Activated B cell treated with CpG ODN at 0.5 μM for 24 hours (primary cell): ENCODE results near the gene INSYN2B. TPM values are rescaled to one million over a fixed set of nuclear protein-coding genes. Genes with fewer than 3 reads are reported as not detected.
A peak's percentile ranks its signal among the peaks of the same experiment; 100 is the strongest.

ENCODE experiments used
- ATAC-seq: fragments of 200-7000 bp; cut with Tn5 transposase; one replicate; pipeline ENCODE4 v1.10.0; 2021; ENCODE audit warnings: low read depth, mild to moderate bottlenecking, moderate library complexity
- CTCF ChIA-PET: fragments of 350-600 bp; sonication (Branson Sonifier 250); formaldehyde crosslinking; loops from one replicate; lab custom pipeline; 2021; ENCODE audit warnings: antibody characterized with exemption; lab: Charles Lee
- POLR2A ChIA-PET: fragments of 350-600 bp; sonication (Branson Sonifier 250); formaldehyde crosslinking; loops from one replicate; lab custom pipeline; 2021; ENCODE audit warnings: antibody characterized with exemption; lab: Charles Lee
- DNase-seq: peaks from one replicate; pipeline ENCODE4 v3.0.0; 2022
- H3K27ac Mint-ChIP-seq: one replicate; pipeline ENCODE4 v1.8.0; 2020; ENCODE audit warnings: mixed read lengths
- H3K27me3 Mint-ChIP-seq: one replicate; pipeline ENCODE4 v1.8.0; 2021; ENCODE audit warnings: mixed read lengths
- H3K36me3 Mint-ChIP-seq: one replicate; pipeline ENCODE4 v1.8.0; 2021; ENCODE audit warnings: low read depth, mixed read lengths
- H3K4me1 Mint-ChIP-seq: one replicate; pipeline ENCODE4 v1.8.0; 2021; ENCODE audit warnings: mixed read lengths
- H3K4me3 Mint-ChIP-seq: one replicate; pipeline ENCODE4 v1.8.0; 2020; ENCODE audit warnings: mild to moderate bottlenecking, mixed read lengths
- H3K9me3 Mint-ChIP-seq: one replicate; pipeline ENCODE4 v1.8.0; 2020; ENCODE audit warnings: mixed read lengths
- intact Hi-C: fragments of 100-400 bp; cut with micrococcal nuclease; formaldehyde crosslinking; loops from one replicate; pipeline ENCODE4 v1.15.1; 2024
- total RNA-seq: library from RNA; stranded (reverse); gene quantifications from 2 replicates; pipeline ENCODE4 v1.2.3, GENCODE V29; 2022
- TF ChIP-seq, protein P1 (sequence below): fragments of 200-600 bp; IDR thresholded peaks from one replicate; pipeline ENCODE4 v1.8.0; 2022; ENCODE audit warnings: antibody characterized with exemption, mild to moderate bottlenecking

The INSYN2B gene
- total RNA-seq, 1 donor from 2014 or later, result not detected

DNA sequence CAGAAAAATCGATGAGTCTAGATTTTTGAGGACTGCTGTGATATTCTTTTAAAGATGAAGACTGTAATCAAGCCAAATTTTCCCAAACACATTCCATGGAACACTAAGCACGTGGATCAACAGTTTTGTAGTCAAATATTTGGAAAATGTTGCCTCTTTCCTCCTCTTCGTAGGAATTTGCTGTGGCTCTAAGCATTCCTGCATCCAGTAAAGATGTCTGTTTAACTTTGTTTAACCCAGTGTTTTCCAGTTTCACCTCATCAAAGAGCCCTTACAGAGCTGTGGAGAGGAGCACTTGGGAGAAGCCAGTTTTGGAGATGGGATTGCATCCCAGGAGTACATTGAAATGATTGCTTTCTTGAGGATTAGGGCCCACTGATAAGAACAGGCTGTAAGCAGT lies 58.9 kb downstream of the INSYN2B start:
- intact Hi-C loops, result no loop called here
- H3K4me3 Mint-ChIP-seq, result no peak overlapping the region
- no peak overlapping the region for H3K27ac Mint-ChIP-seq
- ChIA-PET POLR2A (no interaction called here), CTCF (no interaction called here)
- TF ChIP-seq, protein P1, sequence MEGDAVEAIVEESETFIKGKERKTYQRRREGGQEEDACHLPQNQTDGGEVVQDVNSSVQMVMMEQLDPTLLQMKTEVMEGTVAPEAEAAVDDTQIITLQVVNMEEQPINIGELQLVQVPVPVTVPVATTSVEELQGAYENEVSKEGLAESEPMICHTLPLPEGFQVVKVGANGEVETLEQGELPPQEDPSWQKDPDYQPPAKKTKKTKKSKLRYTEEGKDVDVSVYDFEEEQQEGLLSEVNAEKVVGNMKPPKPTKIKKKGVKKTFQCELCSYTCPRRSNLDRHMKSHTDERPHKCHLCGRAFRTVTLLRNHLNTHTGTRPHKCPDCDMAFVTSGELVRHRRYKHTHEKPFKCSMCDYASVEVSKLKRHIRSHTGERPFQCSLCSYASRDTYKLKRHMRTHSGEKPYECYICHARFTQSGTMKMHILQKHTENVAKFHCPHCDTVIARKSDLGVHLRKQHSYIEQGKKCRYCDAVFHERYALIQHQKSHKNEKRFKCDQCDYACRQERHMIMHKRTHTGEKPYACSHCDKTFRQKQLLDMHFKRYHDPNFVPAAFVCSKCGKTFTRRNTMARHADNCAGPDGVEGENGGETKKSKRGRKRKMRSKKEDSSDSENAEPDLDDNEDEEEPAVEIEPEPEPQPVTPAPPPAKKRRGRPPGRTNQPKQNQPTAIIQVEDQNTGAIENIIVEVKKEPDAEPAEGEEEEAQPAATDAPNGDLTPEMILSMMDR, result no peak
- no peaks in the 10 kb centered on the region for H3K9me3 Mint-ChIP-seq
- peaks cover 3% of the 10 kb centered on the region for H3K4me1 Mint-ChIP-seq
- DNase-seq (no peak), ATAC-seq (no peak)
- H3K27me3 Mint-ChIP-seq, result no peaks in the 10 kb centered on the region
- peaks cover 61% of the 10 kb centered on the region for H3K36me3 Mint-ChIP-seq

GRCh38 chr5:169920474-169920873 lies 59.8 kb downstream of the INSYN2B start:
- intact Hi-C loops, result no loop called here

DNA sequence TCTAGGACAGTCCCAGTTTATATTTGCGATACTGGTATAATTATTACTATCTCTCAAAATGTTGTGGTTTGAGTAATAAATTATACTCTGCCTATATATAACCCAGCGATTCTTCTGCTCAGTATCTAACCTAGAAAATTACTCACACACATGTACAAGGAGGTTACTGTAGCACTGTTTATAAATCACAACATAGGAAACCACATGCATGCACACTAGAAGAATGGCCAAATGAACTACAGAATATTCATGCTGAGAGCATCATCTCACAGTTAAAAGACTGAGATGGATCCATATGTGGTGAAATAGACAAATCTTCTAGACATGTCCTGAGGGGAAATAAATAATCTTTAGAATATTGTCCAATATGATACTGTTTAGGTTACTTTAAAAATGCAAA lies 62.1 kb downstream of the INSYN2B start:
- TF ChIP-seq, protein P1, result no peak
- CTCF ChIA-PET, result no interaction called here
- no peak overlapping the region for H3K4me3 Mint-ChIP-seq
- no peak for ATAC-seq
- DNase-seq, result no peak
- H3K4me1 Mint-ChIP-seq, result no peaks in the 10 kb centered on the region
- H3K27me3 Mint-ChIP-seq, result no peaks in the 10 kb centered on the region
- H3K27ac Mint-ChIP-seq, result no peak overlapping the region
- H3K36me3 Mint-ChIP-seq, result peaks cover 63% of the 10 kb centered on the region
- no peaks in the 10 kb centered on the region for H3K9me3 Mint-ChIP-seq
- POLR2A ChIA-PET, result no interaction called here
- intact Hi-C loops, result no loop called here

More at GRCh38 chr5:169920474-169920873, 59.8 kb downstream of the INSYN2B start:
- Mint-ChIP-seq H3K4me1 (peaks cover 3% of the 10 kb centered on the region), H3K27me3 (no peaks in the 10 kb centered on the region), H3K9me3 (no peaks in the 10 kb centered on the region), H3K4me3 (no peak overlapping the region), H3K36me3 (peaks cover 61% of the 10 kb centered on the region), H3K27ac (no peak overlapping the region)
- CTCF ChIA-PET, result no interaction called here
- TF ChIP-seq, protein P1, result no peak
- DNase-seq (no peak), ATAC-seq (no peak)
- POLR2A ChIA-PET, result no interaction called here

DNA sequence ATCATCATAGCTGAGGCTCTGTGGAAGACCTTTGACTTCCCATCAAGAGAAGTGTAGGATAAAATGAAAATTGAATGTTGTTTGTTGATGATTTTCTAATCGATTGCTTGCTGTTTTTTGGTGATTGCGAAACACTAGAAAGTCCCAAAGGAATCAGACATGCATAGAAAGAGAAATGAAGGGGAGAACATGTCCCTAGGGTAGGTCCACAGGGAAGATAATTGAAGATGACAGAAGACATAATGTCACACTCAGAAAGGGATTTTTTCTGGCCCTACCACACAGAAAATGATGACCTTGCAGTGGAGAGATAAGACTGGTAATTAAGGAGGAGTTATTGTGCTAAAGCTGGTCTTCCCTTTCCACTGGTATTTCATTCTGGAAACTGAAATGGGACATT lies 62.8 kb downstream of the INSYN2B start:
- Mint-ChIP-seq H3K27ac (no peak overlapping the region), H3K36me3 (peaks cover 63% of the 10 kb centered on the region), H3K27me3 (no peaks in the 10 kb centered on the region), H3K9me3 (no peaks in the 10 kb centered on the region), H3K4me3 (no peak overlapping the region), H3K4me1 (no peaks in the 10 kb centered on the region)
- intact Hi-C loops, result no loop called here
- TF ChIP-seq, protein P1, result no peak
- CTCF ChIA-PET, result no interaction called here
- no peak for DNase-seq
- ATAC-seq, result no peak
- POLR2A ChIA-PET, result no interaction called here

DNA sequence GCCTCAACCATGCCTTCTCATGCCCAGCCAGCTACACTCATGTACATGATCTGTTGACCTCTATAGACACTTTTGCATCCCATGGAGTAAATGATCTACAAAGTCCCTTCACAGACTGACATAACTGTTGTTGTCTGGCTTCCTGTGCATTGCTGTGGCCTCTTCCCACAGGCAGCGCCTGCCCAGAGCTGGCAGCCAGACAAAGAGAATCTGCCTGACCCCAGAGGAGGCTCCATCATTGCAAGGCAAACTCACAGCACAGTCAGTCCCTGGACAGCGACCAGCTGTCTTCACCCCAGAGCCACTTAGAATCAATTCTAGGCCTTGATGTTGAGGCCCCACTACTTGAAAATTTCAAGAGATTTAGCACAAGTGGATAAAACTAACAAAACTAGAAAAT lies 65.5 kb downstream of the INSYN2B start:
- CTCF ChIA-PET, result no interaction called here
- DNase-seq, result no peak
- POLR2A ChIA-PET, result no interaction called here
- no peaks in the 10 kb centered on the region for H3K4me1 Mint-ChIP-seq
- TF ChIP-seq, protein P1, result no peak
- peaks cover 60% of the 10 kb centered on the region for H3K36me3 Mint-ChIP-seq
- intact Hi-C loops, result no loop called here
- H3K27me3 Mint-ChIP-seq, result no peaks in the 10 kb centered on the region
- no peak for ATAC-seq
- H3K9me3 Mint-ChIP-seq, result no peaks in the 10 kb centered on the region
- no peak overlapping the region for H3K4me3 Mint-ChIP-seq
- H3K27ac Mint-ChIP-seq, result peak overlapping the region; percentile 19
